Measurements from ENCODE around the gene COQ7. TPM values are rescaled to one million over a fixed set of nuclear protein-coding genes. Genes with fewer than 3 reads are reported as not detected.

COQ7 gene
- total and polyA plus RNA-seq, 7 experiments from 2014 or later: 16.7 to 20.4 (median 19.3) TPM

DNA sequence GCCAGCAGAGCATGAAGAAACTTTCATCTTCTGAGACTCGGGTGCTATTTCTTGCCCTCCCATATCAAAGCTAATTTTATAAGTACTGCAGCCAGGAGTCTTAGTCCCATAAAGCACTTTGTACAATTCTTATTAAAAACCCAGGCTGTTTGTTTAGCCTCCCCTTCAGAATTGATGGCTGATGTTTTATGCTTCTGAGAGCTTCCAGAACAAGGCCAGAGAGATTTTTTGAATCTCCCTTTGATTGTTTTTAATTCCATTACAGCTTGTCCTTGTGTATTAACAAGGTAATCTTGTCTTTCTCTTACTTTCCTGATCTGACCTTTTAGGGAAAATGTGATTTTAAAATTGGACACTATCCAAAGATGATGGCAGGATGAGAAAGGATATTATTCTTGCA, 16.3 kb downstream of the COQ7 start:
- Histone ChIP-seq H3K36me3 (ENCODE audit: control insufficient read depth in 2 of 3, insufficient read depth in 3 of 3, low read length in 3 of 3) (peaks cover 0 to 6% (median 5%) of the 10 kb centered on the region in 3 experiments), H3K4me1 (ENCODE audit: control insufficient read depth in 2 of 2, insufficient read depth in 2 of 2, low read length in 2 of 2) (peaks cover 4 to 10% of the 10 kb centered on the region in 2 donors), H3K27me3 (ENCODE audit: control insufficient read depth in 2 of 2, insufficient read depth in 2 of 2, low read length in 2 of 2) (no peaks in the 10 kb centered on the region), H3K9me3 (ENCODE audit: control insufficient read depth in 2 of 3, low read length in 3 of 3) (no peaks in the 10 kb centered on the region), H3K4me3 (ENCODE audit: low read length) (no peak overlapping the region), H3K27ac (ENCODE audit: low read depth, low read length) (no peak overlapping the region)
- POLR2A ChIA-PET: no interaction called here
- no peak overlapping the region for H3K4me3 Mint-ChIP-seq
- CTCF ChIA-PET: interaction anchor here (0.7 kb wide), 1 partner anchor 573 kb away, joined by 3 read pairs; no protein-coding TSS in a partner anchor
- H3K9me3 Mint-ChIP-seq: no peaks in the 10 kb centered on the region
- H3K27me3 Mint-ChIP-seq: peaks cover 0 to 14% (median 6%) of the 10 kb centered on the region in 5 donors
- no peak overlapping the region for H3K27ac Mint-ChIP-seq
- H3K4me1 Mint-ChIP-seq: peaks cover 0 to 7% (median 0%) of the 10 kb centered on the region in 7 donors
- intact Hi-C loops (cut with micrococcal nuclease): loop anchor here in 1 of 2 donors (10.0 kb wide), 1 partner anchor 1301 kb away; no protein-coding TSS in a partner anchor
- peaks cover 0 to 29% (median 22%) of the 10 kb centered on the region in 5 donors for H3K36me3 Mint-ChIP-seq
- DNase-seq (no peak), ATAC-seq (no peak)

DNA sequence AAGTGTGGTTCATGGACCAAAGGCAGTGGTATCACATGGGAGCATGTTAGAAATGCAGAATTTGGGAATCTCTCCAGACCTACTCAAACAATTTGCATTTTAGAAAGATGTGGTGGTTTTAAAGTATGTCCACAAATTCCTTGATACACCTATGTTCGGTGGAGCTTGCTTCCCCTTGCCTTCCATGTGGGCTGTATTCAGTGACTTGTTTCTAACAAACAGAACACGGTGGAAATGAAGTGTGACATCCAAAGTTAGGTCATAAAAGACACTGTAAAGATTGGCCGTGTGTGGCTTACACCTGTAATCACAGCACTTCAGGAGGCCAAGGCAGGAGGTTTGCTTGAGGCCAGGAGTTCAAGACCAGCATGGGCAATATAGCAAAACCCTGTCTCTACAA, 16.7 kb downstream of the COQ7 start:
- Histone ChIP-seq H3K9me3 (ENCODE audit: control insufficient read depth in 2 of 3, low read length in 3 of 3) (no peaks in the 10 kb centered on the region), H3K4me1 (ENCODE audit: control insufficient read depth in 2 of 2, insufficient read depth in 2 of 2, low read length in 2 of 2) (peaks cover 4 to 10% of the 10 kb centered on the region in 2 donors), H3K27ac (ENCODE audit: low read depth, low read length) (no peak overlapping the region), H3K4me3 (ENCODE audit: low read length) (no peak overlapping the region), H3K36me3 (ENCODE audit: control insufficient read depth in 2 of 3, insufficient read depth in 3 of 3, low read length in 3 of 3) (peaks cover 0 to 6% (median under 1%) of the 10 kb centered on the region in 3 experiments), H3K27me3 (ENCODE audit: control insufficient read depth in 2 of 2, insufficient read depth in 2 of 2, low read length in 2 of 2) (no peaks in the 10 kb centered on the region)
- Mint-ChIP-seq H3K9me3 (no peaks in the 10 kb centered on the region), H3K36me3 (peaks cover 0 to 25% (median 18%) of the 10 kb centered on the region in 5 donors), H3K27me3 (peaks cover 0 to 14% (median 6%) of the 10 kb centered on the region in 5 donors), H3K4me3 (no peak overlapping the region), H3K4me1 (peaks cover 0 to 7% (median 0%) of the 10 kb centered on the region in 7 donors), H3K27ac (no peak overlapping the region)
- ChIA-PET CTCF (interaction anchor here (0.7 to 2.2 kb wide), 3 partner anchors 26 to 573 kb away, joined by 3 to 13 read pairs (median 3); no protein-coding TSS in a partner anchor), POLR2A (no interaction called here)
- intact Hi-C loops (cut with micrococcal nuclease): loop anchor here in 1 of 2 donors (10.0 kb wide), 1 partner anchor 1301 kb away; no protein-coding TSS in a partner anchor
- no peak for DNase-seq
- ATAC-seq: no peak

DNA sequence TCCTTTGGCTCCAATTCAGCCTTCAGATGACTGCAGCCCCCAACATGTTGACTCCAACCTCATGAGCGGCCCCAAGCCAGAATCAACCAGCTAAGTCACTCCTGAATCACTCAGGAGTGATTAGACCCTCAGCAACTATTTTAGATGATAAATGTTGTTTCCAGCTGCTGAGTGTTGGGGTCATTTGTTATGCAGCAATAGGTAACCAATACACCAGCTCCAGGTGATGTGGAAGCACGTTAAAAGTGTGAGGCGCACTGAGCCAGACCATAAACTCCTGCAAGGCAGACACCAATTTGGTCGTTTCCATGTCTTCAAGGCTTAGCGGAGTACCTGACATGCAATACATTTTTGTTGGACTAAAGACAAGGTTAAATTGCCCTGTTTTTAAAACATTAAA, 17.5 kb downstream of the COQ7 start:
- peaks cover 4 to 10% of the 10 kb centered on the region in 2 donors for H3K4me1 ChIP-seq (ENCODE audit: control insufficient read depth in 2 of 2, insufficient read depth in 2 of 2, low read length in 2 of 2)
- Mint-ChIP-seq H3K4me3 (no peak overlapping the region), H3K27ac (no peak overlapping the region), H3K9me3 (no peaks in the 10 kb centered on the region), H3K36me3 (peaks cover 0 to 17% (median 15%) of the 10 kb centered on the region in 5 donors), H3K4me1 (peaks cover 0 to 7% (median 0%) of the 10 kb centered on the region in 7 donors), H3K27me3 (peaks cover 0 to 14% (median 6%) of the 10 kb centered on the region in 5 donors)
- ATAC-seq (no peak), DNase-seq (no peak)
- H3K36me3 ChIP-seq (ENCODE audit: control insufficient read depth in 2 of 3, insufficient read depth in 3 of 3, low read length in 3 of 3): peaks cover 0 to 6% (median 0%) of the 10 kb centered on the region in 3 experiments
- intact Hi-C loops (cut with micrococcal nuclease): loop anchor here in 1 of 2 donors (5.0 to 10.0 kb wide), 3 partner anchors 472 to 1300 kb away; partner anchors contain the start of gene VPS35L
- no peak overlapping the region for H3K27ac ChIP-seq (ENCODE audit: low read depth, low read length)
- H3K9me3 ChIP-seq (ENCODE audit: control insufficient read depth in 2 of 3, low read length in 3 of 3): no peaks in the 10 kb centered on the region
- no peak overlapping the region for H3K4me3 ChIP-seq (ENCODE audit: low read length)
- ChIA-PET CTCF (interaction anchor here (0.6 to 2.2 kb wide), 3 partner anchors 27 to 418 kb away, joined by 3 to 13 read pairs (median 5); no protein-coding TSS in a partner anchor), POLR2A (interaction anchor here (0.6 to 1.4 kb wide), 2 partner anchors 18 to 283 kb away, joined by 3 read pairs; partner anchors contain the start of genes ARL6IP1 and COQ7)
- H3K27me3 ChIP-seq (ENCODE audit: control insufficient read depth in 2 of 2, insufficient read depth in 2 of 2, low read length in 2 of 2): no peaks in the 10 kb centered on the region

DNA sequence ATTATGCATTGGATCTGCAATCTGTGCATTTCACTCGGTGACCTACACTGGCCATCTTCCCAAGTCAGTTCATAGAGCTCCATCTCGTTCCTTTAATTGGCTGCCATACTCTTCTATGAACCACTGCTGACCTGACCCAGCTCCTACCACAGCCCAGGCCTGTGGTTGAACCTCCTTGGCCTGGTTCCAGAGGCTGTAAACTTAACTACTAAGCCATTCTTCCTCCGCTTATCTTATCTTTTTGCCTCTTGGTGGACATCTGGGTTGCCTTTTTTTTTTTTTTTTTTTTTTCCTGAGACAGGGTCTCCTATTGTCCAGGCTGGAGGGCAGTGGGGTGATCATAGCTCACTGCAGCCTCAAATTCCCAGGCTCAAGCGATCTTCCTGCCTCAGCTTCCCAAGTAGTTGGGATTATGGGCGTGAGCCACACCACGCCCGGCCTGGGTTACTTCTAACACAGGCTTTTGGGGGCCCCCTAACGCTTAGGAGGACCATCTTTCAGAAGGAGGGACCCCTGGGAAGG, 18.3 kb downstream of the COQ7 start:
- ATAC-seq (no peak), DNase-seq (no peak)
- Histone ChIP-seq H3K27ac (ENCODE audit: low read depth, low read length) (no peak overlapping the region), H3K9me3 (ENCODE audit: control insufficient read depth in 2 of 3, low read length in 3 of 3) (no peaks in the 10 kb centered on the region), H3K27me3 (ENCODE audit: control insufficient read depth in 2 of 2, insufficient read depth in 2 of 2, low read length in 2 of 2) (no peaks in the 10 kb centered on the region), H3K36me3 (ENCODE audit: control insufficient read depth in 2 of 3, insufficient read depth in 3 of 3, low read length in 3 of 3) (peaks cover 0 to 6% (median 0%) of the 10 kb centered on the region in 3 experiments), H3K4me3 (ENCODE audit: low read length) (no peak overlapping the region), H3K4me1 (ENCODE audit: control insufficient read depth in 2 of 2, insufficient read depth in 2 of 2, low read length in 2 of 2) (peaks cover 4 to 10% of the 10 kb centered on the region in 2 donors)
- H3K36me3 Mint-ChIP-seq: peaks cover 0 to 14% (median 12%) of the 10 kb centered on the region in 5 donors
- peaks cover 0 to 14% (median 6%) of the 10 kb centered on the region in 5 donors for H3K27me3 Mint-ChIP-seq
- ChIA-PET POLR2A (interaction anchor here (1.4 kb wide), 1 partner anchor 19 kb away, joined by 3 read pairs; the partner anchor contains the start of gene COQ7), CTCF (interaction anchor here (0.7 to 2.2 kb wide), 5 partner anchors 9 to 420 kb away, joined by 3 to 13 read pairs (median 3); no protein-coding TSS in a partner anchor)
- no peak overlapping the region for H3K27ac Mint-ChIP-seq
- peaks cover 0 to 7% (median 0%) of the 10 kb centered on the region in 7 donors for H3K4me1 Mint-ChIP-seq
- H3K4me3 Mint-ChIP-seq: peak overlapping the region in 2 of 10 donors; percentile 69 to 72
- intact Hi-C loops (cut with micrococcal nuclease): loop anchor here (1.0 to 10.0 kb wide), 7 partner anchors 18 to 1299 kb away; partner anchors contain the start of genes COQ7 (in 1 of the 2) and VPS35L (in 1 of the 2)
- H3K9me3 Mint-ChIP-seq: peaks cover 0 to 2% (median 0%) of the 10 kb centered on the region in 11 donors

DNA sequence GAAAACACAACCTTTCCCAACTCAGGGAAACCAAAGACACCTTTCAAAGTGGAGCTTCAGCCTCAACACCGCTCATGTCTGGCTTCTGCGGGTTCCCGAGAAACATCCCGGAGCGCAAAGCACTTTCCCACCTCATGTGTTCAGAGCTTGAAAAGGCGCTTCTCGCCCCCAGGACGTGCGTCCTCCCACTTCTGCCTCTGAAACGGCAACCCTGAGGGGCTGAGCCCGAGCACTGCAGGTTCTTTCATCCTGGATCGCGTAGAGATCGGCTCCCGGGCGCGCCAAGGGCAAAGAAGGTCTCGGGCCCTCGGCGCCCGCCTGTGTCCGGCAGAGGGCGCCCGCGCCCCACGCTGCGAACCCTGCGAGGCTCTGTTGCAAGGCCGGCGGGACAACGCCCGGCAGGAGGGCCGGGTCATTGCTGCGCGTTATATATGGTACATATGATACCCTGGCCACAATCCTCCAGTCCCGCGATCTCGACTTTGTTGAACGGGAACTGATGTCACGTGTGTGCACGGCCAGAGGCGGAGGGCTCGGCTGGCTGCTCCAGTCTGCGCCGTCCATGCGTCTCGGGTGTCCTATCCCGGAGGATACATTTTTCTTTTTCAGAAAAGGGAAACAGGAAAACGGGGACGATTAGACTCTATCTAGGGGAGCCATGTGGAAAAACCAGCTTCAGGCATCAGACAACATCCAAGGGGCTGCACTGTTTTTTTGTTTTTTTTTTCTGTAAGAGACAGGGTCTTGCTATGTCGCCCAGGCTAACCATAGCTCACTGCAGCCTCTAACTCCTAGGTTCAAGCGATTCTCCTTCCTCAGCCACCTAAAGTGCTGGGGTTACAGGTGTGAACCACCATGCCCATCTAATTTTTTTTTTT, 19.1 kb downstream of the COQ7 start:
- peak; percentile 44 to 90 (median 71) for DNase-seq
- H3K9me3 Mint-ChIP-seq: peaks cover 0 to 8% (median 0%) of the 10 kb centered on the region in 11 donors
- no peaks in the 10 kb centered on the region for H3K36me3 ChIP-seq (ENCODE audit: control insufficient read depth in 2 of 3, insufficient read depth in 3 of 3, low read length in 3 of 3)
- intact Hi-C loops (cut with micrococcal nuclease): loop anchor here (1.0 to 10.0 kb wide), 7 partner anchors 19 to 1298 kb away; partner anchors contain the start of genes COQ7 (in 1 of the 2) and VPS35L (in 1 of the 2)
- peaks cover 0 to 7% (median 0%) of the 10 kb centered on the region in 7 donors for H3K4me1 Mint-ChIP-seq
- no peak overlapping the region for H3K27ac ChIP-seq (ENCODE audit: low read depth, low read length)
- H3K27me3 ChIP-seq (ENCODE audit: control insufficient read depth in 2 of 2, insufficient read depth in 2 of 2, low read length in 2 of 2): no peaks in the 10 kb centered on the region
- H3K36me3 Mint-ChIP-seq: peaks cover 0 to 6% (median 4%) of the 10 kb centered on the region in 5 donors
- peaks cover 4 to 10% of the 10 kb centered on the region in 2 donors for H3K4me1 ChIP-seq (ENCODE audit: control insufficient read depth in 2 of 2, insufficient read depth in 2 of 2, low read length in 2 of 2)
- POLR2A ChIA-PET: no interaction called here
- H3K27ac Mint-ChIP-seq: peak overlapping the region in 2 of 9 donors; percentile 31 to 77
- H3K9me3 ChIP-seq (ENCODE audit: control insufficient read depth in 2 of 3, low read length in 3 of 3): no peaks in the 10 kb centered on the region
- peak; percentile 96 for ATAC-seq
- peaks cover 0 to 14% (median 6%) of the 10 kb centered on the region in 5 donors for H3K27me3 Mint-ChIP-seq
- CTCF ChIA-PET: interaction anchor here (0.7 to 2.2 kb wide), 8 partner anchors 8 to 419 kb away, joined by 3 to 13 read pairs (median 4); no protein-coding TSS in a partner anchor
- H3K4me3 Mint-ChIP-seq: peak overlapping the region; percentile 40 to 81 (median 69)
- H3K4me3 ChIP-seq (ENCODE audit: low read length): peak overlapping the region; percentile 36

Data from naive thymus-derived CD4-positive, alpha-beta T cell (primary cell).